ENCODE results near the gene UGCG. TPM values are rescaled to one million over a fixed set of nuclear protein-coding genes. Genes with fewer than 3 reads are reported as not detected.

Gene UGCG
- total RNA-seq, 4 donors from 2014 or later: 12.5 to 30.4 (median 21.2) TPM

GRCh38 chr9:111967621-111968020, 71.0 kb downstream of the UGCG start:
- no peaks in the 10 kb centered on the region for H3K4me1 ChIP-seq
- H3K9me3 ChIP-seq: no peaks in the 10 kb centered on the region
- DNase-seq: no peak
- H3K27me3 ChIP-seq: no peaks in the 10 kb centered on the region
- 96% methylated on average over 3 of the region's 3 CpGs for WGBS, 2 donors
- no peak overlapping the region for H3K27ac ChIP-seq
- no peaks in the 10 kb centered on the region for H3K36me3 ChIP-seq
- H3K4me3 ChIP-seq (replicated peaks in 1 of 3): no peak overlapping the region
- intact Hi-C loops (cut with DNase I): no loop called here
- no peak for TF ChIP-seq POLR2A (IDR thresholded peaks at IDR 0.05)
- TF ChIP-seq, protein P1, sequence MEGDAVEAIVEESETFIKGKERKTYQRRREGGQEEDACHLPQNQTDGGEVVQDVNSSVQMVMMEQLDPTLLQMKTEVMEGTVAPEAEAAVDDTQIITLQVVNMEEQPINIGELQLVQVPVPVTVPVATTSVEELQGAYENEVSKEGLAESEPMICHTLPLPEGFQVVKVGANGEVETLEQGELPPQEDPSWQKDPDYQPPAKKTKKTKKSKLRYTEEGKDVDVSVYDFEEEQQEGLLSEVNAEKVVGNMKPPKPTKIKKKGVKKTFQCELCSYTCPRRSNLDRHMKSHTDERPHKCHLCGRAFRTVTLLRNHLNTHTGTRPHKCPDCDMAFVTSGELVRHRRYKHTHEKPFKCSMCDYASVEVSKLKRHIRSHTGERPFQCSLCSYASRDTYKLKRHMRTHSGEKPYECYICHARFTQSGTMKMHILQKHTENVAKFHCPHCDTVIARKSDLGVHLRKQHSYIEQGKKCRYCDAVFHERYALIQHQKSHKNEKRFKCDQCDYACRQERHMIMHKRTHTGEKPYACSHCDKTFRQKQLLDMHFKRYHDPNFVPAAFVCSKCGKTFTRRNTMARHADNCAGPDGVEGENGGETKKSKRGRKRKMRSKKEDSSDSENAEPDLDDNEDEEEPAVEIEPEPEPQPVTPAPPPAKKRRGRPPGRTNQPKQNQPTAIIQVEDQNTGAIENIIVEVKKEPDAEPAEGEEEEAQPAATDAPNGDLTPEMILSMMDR (IDR thresholded peaks at IDR 0.05): no peak

DNA sequence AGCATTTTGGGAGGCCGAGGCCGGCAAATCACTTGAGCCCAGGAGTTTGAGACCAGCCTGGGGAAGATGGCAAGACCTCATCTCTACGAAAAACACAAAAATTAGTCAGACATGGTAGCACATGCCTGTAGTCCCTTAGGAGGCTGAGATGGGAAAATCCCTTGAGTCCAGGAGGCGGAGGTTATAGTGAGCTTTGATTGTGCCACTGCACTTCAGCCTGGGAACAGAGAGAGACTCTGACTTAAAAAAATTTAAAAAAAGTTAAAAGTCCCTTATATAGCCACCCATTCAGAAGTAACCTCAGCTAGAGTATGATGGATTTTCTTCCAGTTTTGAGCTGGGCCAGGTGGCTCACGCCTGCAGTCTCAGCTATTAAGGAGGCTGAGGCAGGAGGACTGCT, 72.4 kb downstream of the UGCG start:
- intact Hi-C loops (cut with DNase I): no loop called here
- no peaks in the 10 kb centered on the region for H3K27me3 ChIP-seq
- 94% methylated on average over 5 of the region's 5 CpGs for WGBS, 2 donors

GRCh38 chr9:111969622-111970021, 73.0 kb downstream of the UGCG start:
- no peak for DNase-seq
- 62 to 67% methylated on average over 8 of the region's 8 CpGs for WGBS, 2 donors
- Histone ChIP-seq H3K4me3 (replicated peaks in 1 of 3) (no peak overlapping the region), H3K9me3 (no peaks in the 10 kb centered on the region), H3K4me1 (no peaks in the 10 kb centered on the region), H3K27me3 (no peaks in the 10 kb centered on the region), H3K36me3 (no peaks in the 10 kb centered on the region), H3K27ac (no peak overlapping the region)
- TF ChIP-seq, protein P1 (IDR thresholded peaks at IDR 0.05): no peak
- no peak for TF ChIP-seq POLR2A (IDR thresholded peaks at IDR 0.05)
- intact Hi-C loops (cut with DNase I): no loop called here

More for the DNA sequence above, 72.4 kb downstream of the UGCG start:
- H3K4me1 ChIP-seq: no peaks in the 10 kb centered on the region
- H3K4me3 ChIP-seq (replicated peaks in 1 of 3): no peak overlapping the region
- no peak overlapping the region for H3K27ac ChIP-seq
- no peaks in the 10 kb centered on the region for H3K36me3 ChIP-seq
- H3K9me3 ChIP-seq: no peaks in the 10 kb centered on the region
- no peak for DNase-seq
- TF ChIP-seq, protein P1 (IDR thresholded peaks at IDR 0.05): no peak
- no peak for TF ChIP-seq POLR2A (IDR thresholded peaks at IDR 0.05)

- Histone ChIP-seq H3K27ac (no peak overlapping the region), H3K4me3 (replicated peaks in 1 of 3) (no peak overlapping the region), H3K9me3 (no peaks in the 10 kb centered on the region), H3K4me1 (no peaks in the 10 kb centered on the region), H3K36me3 (no peaks in the 10 kb centered on the region), H3K27me3 (no peaks in the 10 kb centered on the region)
- intact Hi-C loops (cut with DNase I): no loop called here
- 97 to 98% methylated on average over 2 of the region's 2 CpGs for WGBS, 2 donors
- DNase-seq: no peak
- no peak for TF ChIP-seq POLR2A (IDR thresholded peaks at IDR 0.05)
- TF ChIP-seq, protein P1 (IDR thresholded peaks at IDR 0.05): no peak
Measured at GRCh38 chr9:111970827-111971226, 74.2 kb downstream of the UGCG start.

DNA sequence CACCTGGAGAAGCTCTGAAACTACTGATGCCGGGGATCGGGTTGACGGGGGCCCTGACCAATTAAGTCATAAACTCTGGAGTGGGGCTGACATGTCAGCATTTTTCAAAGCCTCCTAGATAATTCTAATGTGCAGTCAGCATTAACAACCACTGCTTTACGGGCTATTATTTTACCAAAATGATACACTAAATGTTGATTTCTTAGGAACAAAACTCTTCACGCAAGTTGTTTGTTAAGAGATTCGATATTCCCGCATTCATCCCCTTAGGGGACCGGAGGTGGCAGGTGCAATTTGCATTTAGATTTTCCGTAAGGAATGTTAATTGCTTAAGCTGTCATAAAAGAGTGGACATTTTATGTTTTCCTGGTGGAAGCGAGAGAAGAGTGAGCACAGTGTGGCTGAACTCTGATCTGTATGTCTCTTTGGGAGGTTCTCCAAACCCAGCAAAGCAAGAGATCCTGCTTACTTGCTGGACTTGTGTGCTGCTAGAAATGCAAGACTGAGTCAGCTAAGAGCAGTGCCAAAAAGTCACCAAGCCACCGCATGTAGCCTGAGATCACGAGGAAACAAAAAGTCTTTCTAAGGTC, 77.6 kb downstream of the UGCG start:
- TF ChIP-seq POLR2A (IDR thresholded peaks at IDR 0.05): no peak
- TF ChIP-seq, protein P1 (IDR thresholded peaks at IDR 0.05): no peak
- Histone ChIP-seq H3K27ac (no peak overlapping the region), H3K9me3 (no peaks in the 10 kb centered on the region), H3K27me3 (no peaks in the 10 kb centered on the region), H3K4me3 (replicated peaks in 1 of 3) (no peak overlapping the region), H3K36me3 (no peaks in the 10 kb centered on the region), H3K4me1 (no peaks in the 10 kb centered on the region)
- intact Hi-C loops (cut with DNase I): no loop called here
- no peak for DNase-seq
- 75% methylated on average over 12 of the region's 12 CpGs for WGBS, 2 donors

Data from thyroid gland (tissue), 4 donors.